ENCODE measurements around the gene ADCY1. TPM values are rescaled to one million over a fixed set of nuclear protein-coding genes. Genes with fewer than 3 reads are reported as not detected.
A peak's percentile ranks its signal among the peaks of the same experiment; 100 is the strongest.

Gene ADCY1
- total RNA-seq, 1 donor from 2014 or later = 19.0 TPM

DNA sequence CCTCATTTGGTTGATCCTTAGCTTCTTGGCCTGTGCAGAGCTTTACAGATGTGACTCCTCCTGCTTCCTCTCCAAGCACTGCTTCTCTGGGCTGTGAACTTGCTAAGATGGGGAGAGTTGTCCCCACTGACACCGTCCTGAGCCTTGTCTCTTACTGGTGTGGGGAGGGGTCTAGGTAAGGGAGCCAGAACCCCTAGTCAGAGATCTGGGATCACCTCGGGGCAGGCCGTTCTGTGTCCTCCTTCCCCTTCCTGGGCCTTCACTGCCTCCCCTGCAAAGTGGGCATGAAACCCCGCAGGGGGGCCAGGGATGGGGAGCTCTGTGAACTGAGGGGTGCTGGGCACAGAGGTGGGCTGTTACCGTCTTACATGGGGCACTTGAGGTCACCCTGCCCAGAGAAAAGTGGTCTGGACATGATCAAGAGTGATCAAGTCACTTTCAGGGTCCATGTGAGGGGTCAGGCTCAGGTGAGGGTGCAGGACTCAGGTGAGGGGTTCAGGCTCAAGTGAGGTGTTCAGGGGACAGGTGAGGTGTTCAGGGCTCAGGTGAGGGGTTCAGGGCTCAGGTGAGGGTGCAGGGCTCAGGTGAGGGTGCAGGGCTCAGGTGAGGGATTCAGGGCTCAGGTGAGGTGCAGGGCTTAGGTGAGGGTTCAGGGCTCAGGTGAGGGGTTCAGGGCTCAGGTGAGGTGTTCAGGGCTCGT is 86.2 kb downstream of the ADCY1 start:
- Mint-ChIP-seq H3K4me3 (no peak overlapping the region), H3K27me3 (no peaks in the 10 kb centered on the region), H3K36me3 (no peaks in the 10 kb centered on the region), H3K4me1 (ENCODE audit: unreplicated experiment) (no peaks in the 10 kb centered on the region), H3K27ac (no peak overlapping the region), H3K9me3 (no peaks in the 10 kb centered on the region)
- TF ChIP-seq, protein P1, sequence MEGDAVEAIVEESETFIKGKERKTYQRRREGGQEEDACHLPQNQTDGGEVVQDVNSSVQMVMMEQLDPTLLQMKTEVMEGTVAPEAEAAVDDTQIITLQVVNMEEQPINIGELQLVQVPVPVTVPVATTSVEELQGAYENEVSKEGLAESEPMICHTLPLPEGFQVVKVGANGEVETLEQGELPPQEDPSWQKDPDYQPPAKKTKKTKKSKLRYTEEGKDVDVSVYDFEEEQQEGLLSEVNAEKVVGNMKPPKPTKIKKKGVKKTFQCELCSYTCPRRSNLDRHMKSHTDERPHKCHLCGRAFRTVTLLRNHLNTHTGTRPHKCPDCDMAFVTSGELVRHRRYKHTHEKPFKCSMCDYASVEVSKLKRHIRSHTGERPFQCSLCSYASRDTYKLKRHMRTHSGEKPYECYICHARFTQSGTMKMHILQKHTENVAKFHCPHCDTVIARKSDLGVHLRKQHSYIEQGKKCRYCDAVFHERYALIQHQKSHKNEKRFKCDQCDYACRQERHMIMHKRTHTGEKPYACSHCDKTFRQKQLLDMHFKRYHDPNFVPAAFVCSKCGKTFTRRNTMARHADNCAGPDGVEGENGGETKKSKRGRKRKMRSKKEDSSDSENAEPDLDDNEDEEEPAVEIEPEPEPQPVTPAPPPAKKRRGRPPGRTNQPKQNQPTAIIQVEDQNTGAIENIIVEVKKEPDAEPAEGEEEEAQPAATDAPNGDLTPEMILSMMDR (conservative IDR thresholded peaks at IDR 0.05) = no peak
- peak; percentile 53 for DNase-seq (ENCODE audit: extremely low spot score, unreplicated experiment)

DNA sequence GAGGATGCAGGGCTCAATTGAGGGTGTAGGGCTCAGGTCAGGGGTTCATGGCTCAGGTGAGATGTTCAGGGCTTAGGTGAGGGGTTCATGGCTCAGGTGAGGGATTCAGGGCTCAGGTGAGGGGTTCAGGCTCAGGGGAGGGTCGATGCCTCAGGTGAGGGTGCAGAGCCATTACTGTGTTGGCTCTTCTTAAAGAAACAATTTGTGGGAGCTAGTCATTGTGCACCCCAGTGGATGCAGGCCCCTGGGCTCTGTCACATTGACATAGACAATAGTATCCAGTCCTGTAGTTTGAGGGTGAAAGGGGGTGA is 86.7 kb downstream of the ADCY1 start:
- Mint-ChIP-seq H3K9me3 (no peaks in the 10 kb centered on the region), H3K4me1 (ENCODE audit: unreplicated experiment) (no peaks in the 10 kb centered on the region), H3K36me3 (no peaks in the 10 kb centered on the region), H3K27ac (no peak overlapping the region), H3K27me3 (no peaks in the 10 kb centered on the region), H3K4me3 (no peak overlapping the region)
- no peak for DNase-seq (ENCODE audit: extremely low spot score, unreplicated experiment)
- TF ChIP-seq, protein P1 (conservative IDR thresholded peaks at IDR 0.05) = no peak

DNA sequence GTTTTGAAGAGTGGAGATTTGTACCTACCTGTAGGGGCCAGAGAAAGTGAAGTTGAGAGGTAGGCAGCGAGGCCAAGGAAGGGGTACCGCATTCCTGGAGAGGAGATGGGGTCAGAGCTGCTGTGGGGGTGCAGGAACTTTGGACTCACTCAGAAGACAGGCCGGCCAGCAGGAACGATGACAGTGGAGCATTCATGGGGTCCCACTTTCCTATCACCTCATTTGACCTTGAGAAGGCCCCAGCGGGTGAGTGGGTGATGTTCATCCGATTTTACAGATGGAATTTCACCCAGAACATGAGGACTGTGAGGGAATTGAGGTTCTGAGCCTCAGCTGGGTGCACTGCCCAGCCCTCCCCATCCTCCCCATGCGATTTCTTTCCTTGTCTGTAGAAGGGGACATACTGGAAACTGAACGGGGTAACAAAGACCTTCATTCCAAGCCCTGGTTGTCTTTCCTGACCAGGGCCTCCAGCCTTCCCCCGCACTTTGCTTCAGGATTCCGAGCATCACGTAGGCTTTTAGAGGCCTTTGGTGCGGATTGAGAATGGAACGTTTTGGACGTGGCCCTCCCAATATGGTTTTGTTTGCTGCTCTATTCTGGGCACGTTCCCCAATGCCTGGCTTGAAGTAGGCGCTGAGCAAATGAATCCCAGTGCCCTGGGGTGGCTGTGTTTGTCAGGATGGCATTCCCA is 87.3 kb downstream of the ADCY1 start:
- Mint-ChIP-seq H3K27me3 (no peaks in the 10 kb centered on the region), H3K4me1 (ENCODE audit: unreplicated experiment) (no peaks in the 10 kb centered on the region), H3K27ac (no peak overlapping the region), H3K4me3 (no peak overlapping the region), H3K9me3 (no peaks in the 10 kb centered on the region), H3K36me3 (no peaks in the 10 kb centered on the region)
- TF ChIP-seq, protein P1 (conservative IDR thresholded peaks at IDR 0.05) = no peak
- peak; percentile 51 for DNase-seq (ENCODE audit: extremely low spot score, unreplicated experiment)

DNA sequence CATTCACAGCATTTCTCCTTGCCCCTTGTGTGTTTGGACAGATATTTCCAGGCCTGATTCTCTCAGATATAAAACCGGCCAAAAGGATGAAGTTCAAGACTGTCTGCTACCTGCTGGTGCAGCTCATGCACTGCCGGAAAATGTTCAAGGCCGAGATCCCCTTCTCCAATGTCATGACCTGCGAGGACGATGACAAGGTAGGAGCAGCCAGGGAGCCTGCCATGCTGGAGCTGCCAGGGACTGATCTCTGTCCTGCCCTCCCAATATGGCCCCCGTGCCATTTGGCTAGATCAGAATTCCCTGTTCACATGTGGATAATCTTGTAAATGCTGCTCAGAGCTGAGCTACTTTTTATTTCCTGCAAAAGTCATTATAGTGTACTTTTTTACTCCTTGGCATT is 87.8 kb downstream of the ADCY1 start:
- TF ChIP-seq, protein P1 (conservative IDR thresholded peaks at IDR 0.05) = no peak
- H3K27ac Mint-ChIP-seq = no peak overlapping the region
- H3K36me3 Mint-ChIP-seq = no peaks in the 10 kb centered on the region
- no peak overlapping the region for H3K4me3 Mint-ChIP-seq
- no peaks in the 10 kb centered on the region for H3K27me3 Mint-ChIP-seq
- DNase-seq (ENCODE audit: extremely low spot score, unreplicated experiment) = peak; percentile 48
- H3K4me1 Mint-ChIP-seq (ENCODE audit: unreplicated experiment) = no peaks in the 10 kb centered on the region
- H3K9me3 Mint-ChIP-seq = no peaks in the 10 kb centered on the region

DNA sequence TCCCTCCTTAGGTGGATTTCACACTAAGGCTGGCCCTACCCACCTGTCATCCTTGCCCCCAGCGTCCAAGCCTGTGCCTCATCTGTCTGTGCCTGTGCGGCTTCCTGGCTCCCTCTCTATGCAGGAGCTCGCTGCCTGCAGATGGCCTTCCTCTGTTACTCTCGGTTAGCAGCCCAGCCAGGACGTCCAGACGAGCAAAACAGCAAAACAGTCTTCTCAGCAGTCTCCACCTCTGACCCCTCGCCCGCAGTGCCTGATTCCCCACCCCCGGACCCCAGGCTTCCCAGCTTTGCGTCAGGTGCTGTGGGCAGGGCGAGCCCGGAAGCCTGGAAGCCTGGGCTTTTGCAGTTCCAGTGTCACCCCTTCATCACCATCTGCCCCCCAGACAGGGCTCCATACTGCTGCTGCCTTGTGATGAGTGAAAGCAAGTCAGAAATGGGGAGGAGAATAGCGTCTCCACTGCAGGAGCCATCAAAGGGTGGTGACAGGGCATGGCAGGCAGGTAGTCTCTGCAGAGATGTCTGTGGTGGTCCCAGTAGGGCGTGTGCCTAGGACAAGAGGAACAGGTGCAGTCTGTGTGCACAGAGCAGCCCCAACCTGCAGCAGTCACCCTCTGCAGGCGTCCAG is 88.5 kb downstream of the ADCY1 start:
- Mint-ChIP-seq H3K27ac (no peak overlapping the region), H3K4me1 (ENCODE audit: unreplicated experiment) (no peaks in the 10 kb centered on the region), H3K27me3 (no peaks in the 10 kb centered on the region), H3K36me3 (no peaks in the 10 kb centered on the region), H3K4me3 (no peak overlapping the region), H3K9me3 (no peaks in the 10 kb centered on the region)
- peak; percentile 61 for DNase-seq (ENCODE audit: extremely low spot score, unreplicated experiment)
- TF ChIP-seq, protein P1 (conservative IDR thresholded peaks at IDR 0.05) = no peak
